Stimulated activated CD4-positive, alpha-beta T cell treated with anti-CD3 and anti-CD28 coated beads, TNF-alpha, amount 100 ng/mL, for 24 hours (primary cell): ENCODE measurements around the gene ST8SIA4.
"Not testable (repeated sequence)": the region's sequence is repeated elsewhere in the genome, so short reads cannot be mapped to it uniquely, and the experiment has no call there.

Experiments used
- DNase-seq, 3 experiments: peaks; one replicate each; pipeline ENCODE4 v3.0.0-alpha.2; 2020; ENCODE audit warnings: low read depth in 3 of 3

Gene ST8SIA4

DNA sequence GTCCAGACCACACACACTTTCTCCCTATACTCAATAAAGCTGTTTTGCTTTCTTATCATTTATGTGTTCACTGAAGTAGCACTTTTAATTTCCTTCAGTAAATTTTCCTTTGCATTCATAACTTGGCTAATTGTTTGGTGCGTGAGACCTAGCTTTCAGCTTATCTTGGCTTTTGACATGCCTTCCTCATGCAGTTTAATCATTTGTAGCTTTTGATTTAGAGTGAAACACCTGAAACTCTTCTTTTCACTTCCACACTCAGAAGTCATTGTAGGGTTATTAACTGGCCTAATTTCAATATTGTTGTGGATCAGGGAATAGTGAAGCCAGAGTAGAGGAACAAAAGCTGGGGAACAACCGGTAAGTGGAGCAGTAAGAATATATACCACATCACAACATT lies 114.7 kb downstream of the ST8SIA4 start:
- no peak for DNase-seq

DNA sequence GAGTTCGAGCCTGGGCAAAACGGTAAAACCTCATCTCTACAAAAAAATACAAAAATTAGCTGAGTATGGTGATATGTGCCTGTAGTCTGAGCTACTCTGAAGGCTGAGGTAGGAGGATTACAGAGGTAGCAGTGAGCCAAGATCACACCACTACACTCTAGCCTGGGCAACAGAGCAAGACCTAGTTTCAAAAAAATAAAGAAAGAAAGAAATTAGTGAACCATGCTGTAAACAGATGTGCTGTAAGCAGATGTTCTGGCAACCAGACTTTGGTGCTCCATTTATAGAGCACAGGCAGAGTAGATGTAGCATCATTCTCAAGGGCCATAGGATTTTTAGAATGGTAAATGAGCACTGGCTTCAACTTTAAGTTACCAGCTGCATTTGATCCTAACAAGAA lies 115.4 kb downstream of the ST8SIA4 start:
- no peak for DNase-seq

DNA sequence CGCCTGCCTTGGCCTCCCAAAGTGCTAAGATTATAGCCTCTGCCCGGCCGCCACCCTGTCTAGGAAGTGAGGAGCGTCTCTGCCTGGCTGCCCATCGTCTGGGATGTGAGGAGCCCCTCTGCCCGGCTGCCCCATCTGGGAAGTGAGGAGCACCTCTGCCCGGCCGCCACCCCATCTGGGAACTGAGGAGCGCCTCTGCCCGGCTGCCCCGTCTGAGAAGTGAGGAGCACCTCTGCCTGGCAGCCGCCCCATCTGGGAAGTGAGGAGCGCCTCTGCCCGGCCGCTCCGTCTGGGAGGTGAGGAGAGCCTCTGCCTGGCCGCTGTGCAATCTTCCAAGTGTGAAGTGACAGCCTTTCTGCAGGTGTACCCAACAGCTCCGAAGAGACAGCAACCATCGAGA lies 117.5 kb downstream of the ST8SIA4 start:
- DNase-seq, result not testable (repeated sequence)

DNA sequence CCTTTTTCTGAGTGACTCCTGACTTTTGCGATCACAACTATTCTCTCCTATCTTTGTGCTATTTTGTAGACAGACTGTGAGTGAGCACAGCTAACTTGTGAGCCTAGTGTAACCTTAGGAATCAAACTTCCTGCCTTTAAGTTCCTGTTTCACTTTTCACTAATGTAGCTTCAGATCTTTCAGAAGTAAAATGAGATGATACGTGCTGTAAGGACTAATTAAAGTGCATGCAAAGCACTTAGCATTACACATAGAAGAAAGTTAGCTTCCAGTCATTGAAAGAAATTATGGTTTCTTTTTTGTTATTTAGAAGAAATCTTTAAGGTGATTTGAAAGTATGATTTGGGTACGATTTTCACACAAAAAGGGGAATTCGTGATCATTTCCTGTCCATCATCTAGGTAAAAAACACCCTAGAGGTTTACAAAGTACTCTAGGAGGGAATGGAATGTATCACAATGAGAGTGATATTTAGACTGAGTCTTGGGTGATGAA lies 122.7 kb downstream of the ST8SIA4 start:
- DNase-seq, result no peak

DNA sequence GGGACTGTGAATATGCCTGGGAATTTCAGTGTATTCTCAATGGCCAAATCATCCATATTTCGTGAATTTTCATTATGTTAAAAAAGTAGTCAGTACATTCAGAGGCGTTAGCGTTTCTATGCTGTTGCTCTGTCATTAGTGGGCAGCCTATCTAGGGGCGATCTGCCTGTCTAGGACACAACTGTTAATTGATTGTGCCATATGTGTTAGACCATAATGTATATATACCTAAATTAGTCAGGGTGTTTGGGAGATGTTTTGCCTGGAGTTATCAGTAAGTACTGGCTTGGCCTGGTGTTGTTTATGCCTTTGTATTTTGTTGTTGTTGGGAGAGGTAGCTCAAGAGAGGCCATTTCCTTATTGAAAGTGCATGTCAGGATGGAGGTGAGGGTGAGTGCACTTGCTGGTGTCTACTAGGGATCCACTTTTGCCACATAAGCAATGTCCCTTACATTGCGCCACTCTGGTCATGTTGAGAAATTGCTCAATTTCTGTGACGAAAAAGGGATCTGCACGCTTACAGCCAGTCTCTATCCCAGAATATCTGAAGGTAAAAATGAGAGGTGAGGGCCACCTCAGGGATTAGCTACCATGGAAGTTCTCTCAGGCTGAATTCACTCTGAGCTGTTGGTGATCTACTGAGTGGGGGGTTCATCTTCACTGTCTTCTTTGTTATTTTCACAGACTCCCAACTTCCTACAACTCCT lies 123.3 kb downstream of the ST8SIA4 start:
- no peak for DNase-seq

DNA sequence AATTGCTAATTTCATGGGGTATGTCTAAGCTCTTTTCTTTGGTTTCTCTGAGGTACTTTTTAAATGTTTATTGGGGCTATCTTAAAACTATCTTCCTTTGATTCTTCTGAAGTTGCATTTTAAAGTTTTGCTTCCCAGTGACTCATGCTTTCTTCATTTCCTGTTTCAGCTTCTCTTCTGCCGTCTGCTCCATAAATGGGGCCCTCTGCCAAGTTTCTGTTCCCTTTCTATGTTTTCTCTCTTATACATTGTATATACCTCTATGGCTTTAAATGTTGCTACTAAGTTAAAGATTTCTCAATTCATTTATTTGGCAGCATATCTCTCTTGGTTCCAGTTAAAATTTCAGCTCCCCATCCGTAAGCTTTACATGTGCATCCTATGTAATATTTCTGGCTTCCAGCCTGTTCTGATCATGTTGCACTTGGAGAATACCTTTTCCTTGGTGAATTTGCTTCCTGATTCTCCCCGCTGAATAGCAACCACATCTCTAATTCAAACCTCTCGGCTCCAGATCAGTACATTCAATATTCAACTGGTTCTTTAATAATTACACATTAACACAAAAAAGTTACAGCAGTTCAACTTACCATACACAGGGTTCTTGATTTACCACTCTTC lies 125.3 kb downstream of the ST8SIA4 start:
- DNase-seq, result no peak

GRCh38 chr5:100775533-100775855 lies 127.6 kb downstream of the ST8SIA4 start:
- no peak for DNase-seq

GRCh38 chr5:100772548-100772947 lies 130.5 kb downstream of the ST8SIA4 start:
- DNase-seq, result no peak

- DNase-seq, result no peak
Measured at GRCh38 chr5:100772006-100772405, 131.1 kb downstream of the ST8SIA4 start.

- no peak for DNase-seq
Measured at GRCh38 chr5:100771181-100771580, 131.9 kb downstream of the ST8SIA4 start.

DNA sequence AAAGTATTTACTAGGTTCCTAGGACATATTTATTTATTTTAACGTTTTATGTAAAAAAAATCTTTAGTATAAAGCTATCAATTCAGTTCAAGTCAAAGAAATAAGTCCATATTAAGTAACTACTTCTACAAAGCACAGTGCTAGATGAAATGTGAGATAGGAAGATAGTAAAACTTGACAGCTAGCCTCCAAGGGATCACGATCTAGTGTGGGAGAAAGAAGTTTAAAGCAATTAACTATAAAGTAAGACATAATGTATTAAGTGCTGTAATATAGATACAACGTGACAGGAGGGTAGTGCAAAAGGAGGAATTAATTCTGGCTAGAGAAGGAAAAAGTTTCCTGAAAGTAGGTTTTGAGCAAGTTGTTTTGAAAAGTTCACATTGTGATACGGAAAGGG lies 134.9 kb downstream of the ST8SIA4 start:
- no peak for DNase-seq

- DNase-seq, result no peak
Measured at GRCh38 chr5:100762995-100763394, 140.1 kb downstream of the ST8SIA4 start.

GRCh38 chr5:100762108-100762507 lies 141.0 kb downstream of the ST8SIA4 start:
- DNase-seq, result no peak

DNA sequence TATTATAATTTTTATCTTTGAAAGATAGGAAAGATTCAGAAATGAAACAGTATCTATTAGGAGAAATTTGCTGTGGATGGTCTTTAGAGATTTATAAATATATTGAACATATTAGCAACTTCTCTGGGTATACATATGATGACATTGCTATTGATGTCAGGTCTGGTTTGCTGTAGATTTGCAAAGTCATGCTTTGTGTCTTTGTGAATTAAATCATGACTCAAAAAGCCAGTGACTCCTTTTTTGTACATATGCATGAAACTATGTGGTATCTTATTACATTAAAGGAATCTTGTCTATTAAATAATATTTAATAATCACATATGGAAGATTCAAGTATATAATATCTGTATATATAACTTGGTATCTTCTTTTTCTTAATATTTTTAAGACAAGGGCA lies 141.9 kb downstream of the ST8SIA4 start:
- DNase-seq, result no peak

DNA sequence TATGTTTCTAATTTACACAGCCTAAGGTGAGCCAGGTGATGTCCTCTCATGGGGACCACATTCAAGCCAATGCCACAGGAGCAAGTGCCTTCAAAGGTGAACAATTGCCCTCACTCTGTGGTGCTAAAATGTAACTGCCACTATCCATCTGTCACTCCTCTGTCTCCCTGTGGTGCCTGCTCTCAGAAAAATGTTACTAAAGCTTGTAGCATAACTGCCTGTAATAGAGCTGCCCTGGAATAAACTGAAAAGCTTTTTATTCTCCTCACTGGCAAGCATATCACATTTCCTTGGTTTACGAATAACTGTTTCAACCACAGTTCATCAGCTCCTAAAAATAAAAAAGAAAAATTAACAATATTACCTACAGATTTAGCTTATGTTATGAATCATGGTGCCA lies 142.4 kb downstream of the ST8SIA4 start:
- no peak for DNase-seq

DNA sequence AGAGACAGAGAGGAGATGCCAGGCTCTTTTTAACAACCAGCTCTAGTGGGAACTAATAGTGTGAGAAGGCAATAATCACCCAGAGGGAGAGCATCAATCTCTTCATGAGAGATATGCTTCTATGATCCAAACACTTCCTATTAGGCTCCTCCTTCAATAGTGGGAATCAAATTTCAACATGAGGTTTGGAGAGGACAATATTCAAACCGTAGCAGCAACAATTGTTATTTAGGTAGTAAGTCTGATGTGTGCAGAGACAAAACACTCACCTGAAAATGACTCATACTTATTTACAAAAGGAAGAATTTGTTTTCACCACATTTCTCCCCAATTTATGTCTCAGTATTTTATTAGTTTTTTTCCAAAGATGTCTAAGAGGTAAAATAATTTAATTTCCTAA lies 144.3 kb downstream of the ST8SIA4 start:
- no peak for DNase-seq

- DNase-seq, result no peak
Measured at GRCh38 chr5:100758306-100758705, 144.8 kb downstream of the ST8SIA4 start.

DNA sequence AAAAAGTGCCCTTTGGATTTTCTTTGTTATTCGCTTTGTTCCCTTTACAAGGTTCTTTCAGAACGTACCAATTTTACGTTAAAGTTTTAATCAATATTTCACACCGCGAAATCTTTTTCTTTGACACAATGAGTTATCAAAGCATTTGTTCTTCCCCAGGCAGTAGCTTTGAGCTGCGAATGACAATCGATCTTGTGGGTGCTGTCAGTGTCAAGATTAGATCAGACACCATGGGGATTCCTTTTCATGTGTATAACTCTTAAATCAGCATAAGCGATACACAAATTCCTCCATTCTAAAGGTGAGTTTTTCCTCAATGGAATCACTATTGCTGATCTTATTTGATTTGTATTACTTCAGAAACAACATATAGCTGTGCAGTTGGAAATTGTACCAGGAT lies 145.5 kb downstream of the ST8SIA4 start:
- no peak for DNase-seq
